WTC11 (cell line): ENCODE measurements around the gene FRK. TPM values are rescaled to one million over a fixed set of nuclear protein-coding genes. Genes with fewer than 3 reads are reported as not detected.

Experiments used
- ATAC-seq: fragments of 200-7000 bp; cut with Tn5 transposase; 2 replicates; pipeline ENCODE4 v1.10.0; 2021; ENCODE audit warnings: mild to moderate bottlenecking, moderate library complexity
- CTCF ChIA-PET: fragments of 300-600 bp; sonication (Branson Sonifier 250); formaldehyde crosslinking; loops from one replicate; lab custom pipeline; 2021; ENCODE audit warnings: antibody characterized with exemption; lab: Charles Lee
- POLR2A ChIA-PET: fragments of 350-600 bp; sonication (Branson Sonifier 250); formaldehyde crosslinking; loops from one replicate; lab custom pipeline; 2021; ENCODE audit warnings: antibody characterized with exemption; lab: Charles Lee
- DNase-seq: peaks from one replicate; pipeline ENCODE4 v3.0.0; 2021; ENCODE audit warnings: low spot score
- H3K27ac Mint-ChIP-seq: 2 replicates; pipeline ENCODE4 v1.8.0; 2021; ENCODE audit warnings: mixed read lengths
- H3K27me3 Mint-ChIP-seq: 2 replicates; pipeline ENCODE4 v1.8.0; 2021; ENCODE audit warnings: low read depth, mild to moderate bottlenecking, moderate library complexity, mixed read lengths
- H3K36me3 Mint-ChIP-seq: 2 replicates; pipeline ENCODE4 v1.8.0; 2021; ENCODE audit warnings: mixed read lengths
- H3K4me1 Mint-ChIP-seq: 2 replicates; pipeline ENCODE4 v1.8.0; 2022; ENCODE audit warnings: mixed read lengths
- H3K4me3 Mint-ChIP-seq: 2 replicates; pipeline ENCODE4 v1.8.0; 2021; ENCODE audit warnings: mild to moderate bottlenecking, moderate library complexity, mixed read lengths
- H3K9me3 Mint-ChIP-seq: 2 replicates; pipeline ENCODE4 v1.8.0; 2021; ENCODE audit warnings: mixed read lengths
- CTCF ChIP-seq: fragments of 200-600 bp; IDR thresholded peaks from 2 replicates; pipeline ENCODE4 v1.8.0; 2022; ENCODE audit warnings: antibody characterized with exemption
- EMX1 ChIP-seq: fragments of 250-450 bp; sonication (Bioruptor Pico); IDR thresholded peaks from 2 replicates; pipeline ENCODE4 v1.8.0; 2021; ENCODE audit warnings: mild to moderate bottlenecking
- ERG ChIP-seq: fragments of 250-450 bp; sonication (Bioruptor Pico); IDR thresholded peaks from 2 replicates; pipeline ENCODE4 v1.8.0; 2021; ENCODE audit warnings: mild to moderate bottlenecking
- ESRRA ChIP-seq: sonication (generic); formaldehyde crosslinking; IDR thresholded peaks from 2 replicates; pipeline ENCODE4 v1.8.1; 2022; ENCODE audit warnings: mild to moderate bottlenecking, missing genetic modification reagents, borderline replicate concordance
- ETV6 ChIP-seq: sonication (generic); formaldehyde crosslinking; IDR thresholded peaks from 2 replicates; pipeline ENCODE4 v1.8.1; 2022; ENCODE audit warnings: mild to moderate bottlenecking, missing genetic modification reagents
- FOXP1 ChIP-seq: sonication (generic); formaldehyde crosslinking; IDR thresholded peaks from 2 replicates; pipeline ENCODE4 v1.8.0; 2022; ENCODE audit warnings: missing genetic modification reagents, mild to moderate bottlenecking, moderate library complexity, borderline replicate concordance
- GTF2I ChIP-seq: fragments of 250-450 bp; sonication (Bioruptor Pico); conservative IDR thresholded peaks from 2 replicates; pipeline ENCODE4 v1.4.0; 2021; ENCODE audit warnings: mild to moderate bottlenecking
- HMGA2 ChIP-seq: fragments of 250-450 bp; sonication (Bioruptor Pico); IDR thresholded peaks from 2 replicates; pipeline ENCODE4 v1.4.0; 2021; ENCODE audit warnings: mild to moderate bottlenecking, moderate library complexity
- JUN ChIP-seq: sonication (generic); formaldehyde crosslinking; IDR thresholded peaks from 2 replicates; pipeline ENCODE4 v1.8.0; 2023; ENCODE audit warnings: mild to moderate bottlenecking, missing genetic modification reagents
- KAT7 ChIP-seq: sonication (generic); formaldehyde crosslinking; IDR thresholded peaks from 2 replicates; pipeline ENCODE4 v1.8.1; 2023; ENCODE audit warnings: missing genetic modification reagents, mild to moderate bottlenecking, borderline replicate concordance
- NR2C2 ChIP-seq: sonication (generic); formaldehyde crosslinking; IDR thresholded peaks from 2 replicates; pipeline ENCODE4 v1.8.0; 2022; ENCODE audit warnings: mild to moderate bottlenecking, missing genetic modification reagents
- PRRX2 ChIP-seq: fragments of 250-450 bp; sonication (Bioruptor Pico); IDR thresholded peaks from 2 replicates; pipeline ENCODE4 v1.8.0; 2021; ENCODE audit warnings: mild to moderate bottlenecking
- STAT6 ChIP-seq: sonication (generic); formaldehyde crosslinking; conservative IDR thresholded peaks from 2 replicates; pipeline ENCODE4 v1.8.1; 2023; ENCODE audit warnings: mild to moderate bottlenecking, low read depth, missing genetic modification reagents, moderate library complexity
- TEAD1 ChIP-seq: sonication (generic); formaldehyde crosslinking; IDR thresholded peaks from 2 replicates; pipeline ENCODE4 v1.8.0; 2022; ENCODE audit warnings: mild to moderate bottlenecking, missing genetic modification reagents
- TP53 ChIP-seq: sonication (generic); formaldehyde crosslinking; IDR thresholded peaks from 2 replicates; pipeline ENCODE4 v1.8.1; 2023; ENCODE audit warnings: mild to moderate bottlenecking, missing genetic modification reagents
- ZBTB21 ChIP-seq: sonication (generic); formaldehyde crosslinking; IDR thresholded peaks from 2 replicates; pipeline ENCODE4 v1.8.1; 2023; ENCODE audit warnings: mild to moderate bottlenecking, missing genetic modification reagents, borderline replicate concordance
- ZNF219 ChIP-seq: sonication (generic); formaldehyde crosslinking; IDR thresholded peaks from 2 replicates; pipeline ENCODE4 v1.8.0; 2023; ENCODE audit warnings: missing genetic modification reagents, mild to moderate bottlenecking, borderline replicate concordance
- ZNF232 ChIP-seq: sonication (generic); formaldehyde crosslinking; IDR thresholded peaks from 2 replicates; pipeline ENCODE4 v1.8.0; 2022; ENCODE audit warnings: mild to moderate bottlenecking, missing genetic modification reagents
- ZNF263 ChIP-seq: sonication (generic); formaldehyde crosslinking; IDR thresholded peaks from 2 replicates; pipeline ENCODE4 v1.8.1; 2022; ENCODE audit warnings: low read depth, mild to moderate bottlenecking, moderate library complexity, missing genetic modification reagents
- ZNF317 ChIP-seq: sonication (generic); formaldehyde crosslinking; IDR thresholded peaks from 2 replicates; pipeline ENCODE4 v1.8.1; 2023; ENCODE audit warnings: low read depth, mild to moderate bottlenecking, moderate library complexity, missing genetic modification reagents, borderline replicate concordance
- ZNF423 ChIP-seq: fragments of 250-450 bp; sonication (Bioruptor Pico); IDR thresholded peaks from 2 replicates; pipeline ENCODE4 v2.1.2; 2022; ENCODE audit warnings: mild to moderate bottlenecking, moderate library complexity
- ZNF512 ChIP-seq: sonication (generic); formaldehyde crosslinking; IDR thresholded peaks from 2 replicates; pipeline ENCODE4 v1.8.1; 2022; ENCODE audit warnings: missing genetic modification reagents, borderline replicate concordance
- ZNF671 ChIP-seq: fragments of 250-450 bp; sonication (Bioruptor Pico); IDR thresholded peaks from 2 replicates; pipeline ENCODE4 v1.8.0; 2021; ENCODE audit warnings: mild to moderate bottlenecking
- total RNA-seq: library from RNA; stranded (reverse); gene quantifications from 3 replicates; pipeline ENCODE4 v1.2.3, GENCODE V29; 2021
- TF ChIP-seq, protein P1 (sequence below): sonication (generic); formaldehyde crosslinking; IDR thresholded peaks from 2 replicates; pipeline ENCODE4 v1.8.1; 2022; ENCODE audit warnings: mild to moderate bottlenecking, moderate library complexity, missing genetic modification reagents
- TF ChIP-seq, protein P2 (sequence below): sonication (generic); formaldehyde crosslinking; IDR thresholded peaks from 2 replicates; pipeline ENCODE4 v1.8.0; 2022; ENCODE audit warnings: mild to moderate bottlenecking, missing genetic modification reagents
- TF ChIP-seq, protein P3 (sequence below): sonication (generic); formaldehyde crosslinking; IDR thresholded peaks from 2 replicates; pipeline ENCODE4 v1.8.1; 2023; ENCODE audit warnings: mild to moderate bottlenecking, missing genetic modification reagents

FRK gene
- total RNA-seq, 1 experiment from 2014 or later: 0.13 TPM

DNA sequence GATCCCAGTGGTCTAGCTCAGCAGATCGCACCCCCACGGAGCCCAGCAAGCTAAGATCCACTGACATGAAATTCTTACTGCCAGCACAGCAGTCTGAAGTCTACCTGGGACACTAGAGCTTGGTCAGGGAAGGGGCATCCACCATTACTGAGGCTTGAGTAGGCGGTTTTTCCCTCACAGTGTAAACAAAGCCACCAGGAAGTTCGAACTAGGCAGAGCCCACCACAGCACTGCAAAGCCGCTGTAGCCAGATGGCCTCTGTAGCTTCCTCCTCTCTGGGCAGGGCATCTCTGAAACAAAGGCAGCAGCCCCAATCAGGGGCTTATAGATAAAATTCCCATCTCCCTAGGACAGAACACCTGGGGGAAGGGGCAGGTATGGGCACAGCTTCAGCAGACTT lies 18.8 kb downstream of the FRK start:
- no peaks in the 10 kb centered on the region; the same call in 1 of the 2 replicates for H3K27me3 Mint-ChIP-seq
- H3K4me1 Mint-ChIP-seq: peaks cover 6% of the 10 kb centered on the region
- H3K36me3 Mint-ChIP-seq: no peaks in the 10 kb centered on the region
- no peak for DNase-seq
- TF ChIP-seq ETV6 (no peak), NR2C2 (CRISPR knock-in tag) (no peak), TP53 (CRISPR knock-in tag) (no peak), ESRRA (CRISPR knock-in tag) (no peak), ZBTB21 (no peak), ZNF232 (CRISPR knock-in tag) (no peak), ZNF263 (CRISPR knock-in tag) (no peak), HMGA2 (CRISPR knock-in tag) (no peak), ERG (no peak), KAT7 (no peak), JUN (no peak), STAT6 (no peak), EMX1 (CRISPR knock-in tag) (no peak)
- TF ChIP-seq, protein P1, sequence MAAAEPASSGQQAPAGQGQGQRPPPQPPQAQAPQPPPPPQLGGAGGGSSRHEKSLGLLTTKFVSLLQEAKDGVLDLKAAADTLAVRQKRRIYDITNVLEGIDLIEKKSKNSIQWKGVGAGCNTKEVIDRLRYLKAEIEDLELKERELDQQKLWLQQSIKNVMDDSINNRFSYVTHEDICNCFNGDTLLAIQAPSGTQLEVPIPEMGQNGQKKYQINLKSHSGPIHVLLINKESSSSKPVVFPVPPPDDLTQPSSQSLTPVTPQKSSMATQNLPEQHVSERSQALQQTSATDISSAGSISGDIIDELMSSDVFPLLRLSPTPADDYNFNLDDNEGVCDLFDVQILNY (CRISPR knock-in tag): no peak
- TF ChIP-seq, protein P2, sequence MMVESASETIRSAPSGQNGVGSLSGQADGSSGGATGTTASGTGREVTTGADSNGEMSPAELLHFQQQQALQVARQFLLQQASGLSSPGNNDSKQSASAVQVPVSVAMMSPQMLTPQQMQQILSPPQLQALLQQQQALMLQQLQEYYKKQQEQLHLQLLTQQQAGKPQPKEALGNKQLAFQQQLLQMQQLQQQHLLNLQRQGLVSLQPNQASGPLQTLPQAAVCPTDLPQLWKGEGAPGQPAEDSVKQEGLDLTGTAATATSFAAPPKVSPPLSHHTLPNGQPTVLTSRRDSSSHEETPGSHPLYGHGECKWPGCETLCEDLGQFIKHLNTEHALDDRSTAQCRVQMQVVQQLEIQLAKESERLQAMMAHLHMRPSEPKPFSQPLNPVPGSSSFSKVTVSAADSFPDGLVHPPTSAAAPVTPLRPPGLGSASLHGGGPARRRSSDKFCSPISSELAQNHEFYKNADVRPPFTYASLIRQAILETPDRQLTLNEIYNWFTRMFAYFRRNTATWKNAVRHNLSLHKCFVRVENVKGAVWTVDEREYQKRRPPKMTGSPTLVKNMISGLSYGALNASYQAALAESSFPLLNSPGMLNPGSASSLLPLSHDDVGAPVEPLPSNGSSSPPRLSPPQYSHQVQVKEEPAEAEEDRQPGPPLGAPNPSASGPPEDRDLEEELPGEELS (CRISPR knock-in tag): no peak
- TF ChIP-seq, all 79 proteins: peak for 0
- peak; percentile 55 for ATAC-seq
- ChIA-PET POLR2A (no interaction called here), CTCF (interaction anchor here (1.5 to 1.6 kb wide), 2 partner anchors 19 to 37 kb away, joined by 4 read pairs; partner anchors contain the start of gene FRK)
- Mint-ChIP-seq H3K4me3 (no peak overlapping the region), H3K9me3 (peaks cover 19% of the 10 kb centered on the region), H3K27ac (no peak overlapping the region)

GRCh38 chr6:116040993-116041392 lies 19.7 kb downstream of the FRK start:
- ChIA-PET POLR2A (no interaction called here), CTCF (interaction anchor here (1.5 to 1.6 kb wide), 2 partner anchors 20 to 38 kb away, joined by 4 read pairs; partner anchors contain the start of gene FRK)
- DNase-seq (no peak), ATAC-seq (no peak)
- Mint-ChIP-seq H3K27me3 (no peaks in the 10 kb centered on the region; the same call in 1 of the 2 replicates), H3K36me3 (no peaks in the 10 kb centered on the region), H3K9me3 (peaks cover 18% of the 10 kb centered on the region), H3K27ac (no peak overlapping the region), H3K4me1 (peaks cover 6% of the 10 kb centered on the region), H3K4me3 (no peak overlapping the region)
- TF ChIP-seq PRRX2 (CRISPR knock-in tag) (no peak), ZNF219 (CRISPR knock-in tag) (no peak), FOXP1 (CRISPR knock-in tag) (no peak), ZNF671 (CRISPR knock-in tag) (no peak), ZNF423 (no peak), ZNF317 (CRISPR knock-in tag) (no peak), TEAD1 (CRISPR knock-in tag) (no peak), ZNF512 (CRISPR knock-in tag) (no peak), GTF2I (no peak), EMX1 (CRISPR knock-in tag) (no peak), CTCF (no peak)
- TF ChIP-seq, protein P3, sequence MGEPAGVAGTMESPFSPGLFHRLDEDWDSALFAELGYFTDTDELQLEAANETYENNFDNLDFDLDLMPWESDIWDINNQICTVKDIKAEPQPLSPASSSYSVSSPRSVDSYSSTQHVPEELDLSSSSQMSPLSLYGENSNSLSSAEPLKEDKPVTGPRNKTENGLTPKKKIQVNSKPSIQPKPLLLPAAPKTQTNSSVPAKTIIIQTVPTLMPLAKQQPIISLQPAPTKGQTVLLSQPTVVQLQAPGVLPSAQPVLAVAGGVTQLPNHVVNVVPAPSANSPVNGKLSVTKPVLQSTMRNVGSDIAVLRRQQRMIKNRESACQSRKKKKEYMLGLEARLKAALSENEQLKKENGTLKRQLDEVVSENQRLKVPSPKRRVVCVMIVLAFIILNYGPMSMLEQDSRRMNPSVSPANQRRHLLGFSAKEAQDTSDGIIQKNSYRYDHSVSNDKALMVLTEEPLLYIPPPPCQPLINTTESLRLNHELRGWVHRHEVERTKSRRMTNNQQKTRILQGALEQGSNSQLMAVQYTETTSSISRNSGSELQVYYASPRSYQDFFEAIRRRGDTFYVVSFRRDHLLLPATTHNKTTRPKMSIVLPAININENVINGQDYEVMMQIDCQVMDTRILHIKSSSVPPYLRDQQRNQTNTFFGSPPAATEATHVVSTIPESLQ (CRISPR knock-in tag): no peak
